GM18511 (cell line): Measurements from ENCODE around the gene TFDP2.
"Not testable (repeated sequence)": the region's sequence is repeated elsewhere in the genome, so short reads cannot be mapped to it uniquely, and the experiment has no call there.

Source experiments
- ATAC-seq: cut with Tn5 transposase; IDR thresholded peaks from one replicate; pipeline ENCODE4 v1.9.1; 2021; ENCODE audit warnings: mild to moderate bottlenecking, moderate library complexity; ENCODE audit not compliant: unreplicated experiment

The TFDP2 gene

DNA sequence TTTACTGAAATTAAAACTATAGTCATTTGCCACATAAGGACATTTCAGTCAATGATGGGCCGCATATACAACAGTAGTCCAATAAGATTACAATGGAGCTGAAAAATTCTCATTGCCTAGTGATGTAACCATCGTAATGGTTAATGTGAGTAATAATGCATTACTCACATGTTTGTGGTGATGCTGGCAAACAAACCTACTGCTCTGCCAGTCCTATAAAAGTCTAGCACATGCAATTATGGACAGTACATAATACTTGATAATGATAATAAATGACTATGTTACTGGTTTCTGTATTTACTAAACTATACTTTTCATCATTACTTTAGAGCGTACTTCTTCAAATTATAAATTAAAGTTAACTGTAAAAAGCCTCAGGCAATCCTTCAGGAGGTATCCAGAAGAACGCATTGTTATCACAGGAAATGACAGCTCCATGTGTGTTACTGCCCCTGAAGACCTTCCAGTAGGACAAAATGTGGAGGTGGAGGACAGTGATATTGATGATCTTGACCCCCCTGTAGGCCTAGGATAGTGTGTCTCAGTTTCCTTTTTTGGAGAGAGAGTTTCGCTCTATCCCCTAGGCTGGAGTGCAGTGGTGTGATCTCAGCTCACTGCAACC, 170.2 kb downstream of the TFDP2 start:
- ATAC-seq = no peak

DNA sequence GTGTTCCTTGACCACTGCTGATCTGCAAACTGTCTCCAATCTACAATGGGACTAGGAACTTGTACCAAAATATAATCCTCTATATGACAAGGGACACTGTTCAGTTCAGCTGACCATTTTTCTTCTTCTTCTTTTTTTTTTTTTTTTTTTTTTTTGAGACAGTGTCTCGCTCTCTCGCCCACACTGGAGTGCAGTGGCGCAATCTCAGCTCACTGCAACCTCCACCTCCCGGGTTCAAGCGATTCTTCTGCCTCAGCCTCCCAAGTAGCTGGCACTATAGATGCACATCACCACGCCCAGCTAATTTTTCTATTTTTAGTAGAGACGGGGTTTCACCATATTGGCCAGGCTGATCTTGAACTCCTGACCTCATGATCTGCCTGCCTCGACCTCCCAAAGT, 174.6 kb downstream of the TFDP2 start:
- not testable (repeated sequence) for ATAC-seq

DNA sequence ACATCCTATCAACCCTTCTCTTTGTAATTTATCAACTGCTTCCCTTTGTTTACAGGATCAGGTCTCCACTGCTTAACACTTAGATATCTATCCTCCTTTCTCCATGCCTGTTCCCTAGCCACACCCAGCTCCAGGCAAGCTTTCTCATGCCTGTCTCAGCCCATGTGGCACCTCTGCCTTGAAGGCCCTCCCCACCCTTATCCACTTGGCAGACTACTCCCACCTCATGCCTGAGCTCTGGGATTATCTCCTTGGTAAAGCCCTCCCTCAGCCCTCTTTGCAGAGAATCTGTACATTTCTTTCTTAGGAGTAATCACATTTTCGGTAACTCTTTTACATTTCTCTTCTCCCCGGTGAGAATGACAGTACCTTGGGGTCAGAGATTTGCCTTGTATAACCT, 176.9 kb downstream of the TFDP2 start:
- no peak for ATAC-seq

- ATAC-seq = no peak
Observed at GRCh38 chr3:141971571-141971970, 177.8 kb downstream of the TFDP2 start.

GRCh38 chr3:141969711-141970110, 179.6 kb downstream of the TFDP2 start:
- ATAC-seq = no peak

GRCh38 chr3:141965471-141965870, 183.9 kb downstream of the TFDP2 start:
- no peak for ATAC-seq

GRCh38 chr3:141963301-141963700, 186.0 kb downstream of the TFDP2 start:
- no peak for ATAC-seq

- ATAC-seq = no peak
Observed at GRCh38 chr3:141960731-141961130, 188.6 kb downstream of the TFDP2 start.

- ATAC-seq = no peak
Observed at GRCh38 chr3:141959589-141960554, 189.5 kb downstream of the TFDP2 start.

GRCh38 chr3:141955175-141955574, 194.2 kb downstream of the TFDP2 start:
- no peak for ATAC-seq

GRCh38 chr3:141952611-141953010, 196.7 kb downstream of the TFDP2 start:
- no peak for ATAC-seq

DNA sequence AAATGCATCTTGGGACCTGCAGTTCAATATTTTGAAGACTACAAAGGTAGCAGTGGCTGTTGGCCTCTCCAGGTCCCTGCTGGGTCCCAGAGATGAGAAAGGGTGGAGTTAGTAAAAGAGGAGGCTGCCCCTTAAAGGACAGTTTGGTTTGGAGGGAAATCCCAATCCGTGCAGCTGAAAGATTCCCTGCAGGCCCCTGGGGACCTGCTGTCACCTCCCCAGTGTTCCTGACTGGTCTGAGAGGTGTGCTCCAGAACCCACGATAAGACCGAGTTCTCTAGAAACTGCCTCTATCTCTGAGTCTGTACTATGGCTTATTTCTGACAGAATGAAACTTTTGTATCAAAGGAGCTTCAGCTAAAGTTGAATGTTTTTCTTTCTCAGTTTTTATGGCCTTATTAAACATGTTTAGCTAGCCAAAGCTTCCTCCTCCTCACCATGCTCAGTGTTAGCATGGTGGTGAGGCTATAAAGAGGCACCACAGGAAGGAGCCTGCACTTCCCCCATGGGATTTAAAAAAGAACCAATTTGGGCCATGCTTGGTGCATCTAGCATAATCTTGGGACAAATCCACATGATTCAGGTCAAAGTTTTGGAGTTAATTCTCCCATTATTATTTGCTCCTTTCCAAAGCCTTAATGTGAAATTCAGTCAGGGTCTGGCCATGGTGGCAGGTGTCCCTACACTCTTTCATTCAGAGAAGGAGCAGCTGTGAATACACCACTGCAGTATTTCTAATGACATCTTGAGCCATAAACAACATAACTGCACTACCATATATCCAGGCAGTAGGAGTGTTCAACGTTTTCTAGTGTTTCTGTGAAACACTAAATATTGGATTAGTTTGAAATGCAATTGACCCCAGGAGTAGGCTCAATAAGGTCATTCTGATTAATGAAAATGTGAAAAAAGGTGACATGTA, 198.5 kb downstream of the TFDP2 start:
- ATAC-seq = no peak

GRCh38 chr3:141949972-141950371, 199.4 kb downstream of the TFDP2 start:
- ATAC-seq = no peak

DNA sequence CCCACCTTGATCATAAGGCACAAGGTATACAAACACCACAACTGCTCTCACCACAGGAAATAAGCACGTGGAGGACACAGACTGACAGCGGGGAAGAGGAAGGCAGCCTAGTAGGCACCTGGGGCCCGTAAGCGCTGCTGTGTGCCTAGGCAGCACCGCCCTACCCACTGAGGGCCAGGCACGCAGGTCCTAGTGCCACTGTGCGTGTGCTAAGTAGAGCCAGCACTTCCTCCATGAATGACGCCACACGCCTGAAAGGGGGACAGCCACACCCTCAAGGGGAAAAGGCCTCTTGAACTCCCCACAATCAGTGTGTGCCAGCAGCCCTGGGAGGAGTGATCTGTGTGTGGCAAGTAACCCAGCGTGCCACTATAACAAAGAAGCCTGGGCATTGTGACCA, 199.9 kb downstream of the TFDP2 start:
- ATAC-seq = no peak

DNA sequence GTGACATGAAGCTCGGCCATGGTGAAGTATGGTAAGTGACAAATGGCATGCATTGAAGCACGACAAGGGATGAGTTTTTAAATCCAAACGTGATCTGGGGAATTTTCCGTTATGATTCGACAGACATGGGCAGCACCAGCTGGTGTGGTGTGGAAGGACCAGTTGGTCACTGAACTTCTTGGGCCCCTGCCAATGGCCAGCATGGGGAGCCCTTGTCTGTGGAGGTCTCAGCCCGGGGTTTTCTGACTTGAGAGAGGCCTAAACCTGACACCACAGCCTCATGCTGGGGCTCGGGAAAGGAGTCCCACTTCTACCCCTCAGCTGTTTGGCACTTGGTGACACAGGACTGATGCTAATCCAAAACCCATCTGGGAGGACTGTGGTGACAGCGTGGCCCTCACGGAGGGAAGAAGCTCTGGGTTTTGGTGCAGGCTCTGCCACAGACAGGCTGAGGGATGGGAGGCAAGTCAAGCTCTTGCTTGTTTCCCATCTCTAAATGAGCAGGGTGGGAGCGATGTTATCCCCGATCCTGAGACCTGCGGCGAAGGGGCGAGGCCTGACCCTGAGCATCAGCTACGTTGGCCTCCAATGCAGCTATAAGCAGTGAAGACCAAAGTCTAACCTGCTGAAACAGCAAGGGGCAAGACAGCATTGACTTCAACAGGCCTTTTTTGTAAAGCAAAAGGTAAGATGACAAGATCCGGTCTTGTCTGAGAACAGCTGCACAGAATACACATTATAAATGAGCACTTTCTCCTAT, 203.4 kb downstream of the TFDP2 start:
- ATAC-seq = no peak

GRCh38 chr3:141942006-141942405, 207.3 kb downstream of the TFDP2 start:
- no peak for ATAC-seq

DNA sequence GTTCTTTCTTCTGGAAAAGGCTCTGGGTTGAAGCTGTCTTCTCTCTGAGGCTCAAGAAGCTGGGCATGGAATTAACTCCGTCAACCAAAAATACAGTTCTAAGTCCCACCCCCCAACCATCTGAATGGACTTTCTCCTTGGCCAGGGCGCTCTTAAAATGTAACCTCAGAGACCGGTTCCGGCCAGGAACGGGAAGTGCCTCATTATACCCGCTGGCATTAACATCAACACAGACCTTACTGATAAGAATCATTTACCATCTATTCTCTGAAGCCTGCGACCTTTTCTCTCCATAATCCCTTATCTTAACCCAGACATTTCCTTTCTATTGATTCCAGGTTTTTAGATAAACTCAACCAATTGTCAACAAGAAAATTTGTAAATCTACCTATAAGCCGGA, 208.3 kb downstream of the TFDP2 start:
- ATAC-seq = no peak

DNA sequence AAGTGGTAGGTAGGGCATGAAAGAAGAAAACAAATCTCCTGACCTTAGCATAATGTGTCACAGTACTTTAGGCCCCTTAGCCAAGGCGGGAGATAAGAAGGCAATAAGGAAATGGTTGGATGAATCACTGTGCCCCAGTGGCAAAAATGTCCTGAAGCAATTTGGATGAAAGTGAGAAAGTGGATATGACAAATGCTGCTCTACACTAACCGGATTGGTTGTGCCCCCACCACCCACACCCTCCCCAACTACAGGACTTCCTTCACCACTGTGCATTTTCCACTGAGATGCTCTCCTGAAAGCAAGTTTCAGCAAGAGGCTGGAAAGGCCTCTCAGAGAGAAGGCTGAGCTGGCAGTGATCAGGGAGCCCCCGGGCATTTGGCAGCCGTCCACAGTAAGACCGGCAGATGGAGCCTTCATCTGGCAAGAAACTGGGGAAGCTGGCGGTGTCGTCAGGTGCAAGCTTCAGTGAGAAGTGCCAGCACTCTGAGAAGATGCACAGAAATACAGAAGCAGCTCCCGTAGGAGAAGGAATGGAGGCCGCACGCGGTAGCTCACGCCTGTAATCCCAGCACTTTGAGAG, 209.1 kb downstream of the TFDP2 start:
- no peak for ATAC-seq

GRCh38 chr3:141939759-141940158, 209.6 kb downstream of the TFDP2 start:
- ATAC-seq = no peak

- no peak for ATAC-seq
Observed at GRCh38 chr3:141938011-141938500, 211.3 kb downstream of the TFDP2 start.
